Measurements from ENCODE around the gene GALNT9. TPM values are rescaled to one million over a fixed set of nuclear protein-coding genes. Genes with fewer than 3 reads are reported as not detected.

GALNT9 gene
- total and polyA plus RNA-seq, 9 donors: 0.12 to 21.9 (median 1.3) TPM; not detected in 1

DNA sequence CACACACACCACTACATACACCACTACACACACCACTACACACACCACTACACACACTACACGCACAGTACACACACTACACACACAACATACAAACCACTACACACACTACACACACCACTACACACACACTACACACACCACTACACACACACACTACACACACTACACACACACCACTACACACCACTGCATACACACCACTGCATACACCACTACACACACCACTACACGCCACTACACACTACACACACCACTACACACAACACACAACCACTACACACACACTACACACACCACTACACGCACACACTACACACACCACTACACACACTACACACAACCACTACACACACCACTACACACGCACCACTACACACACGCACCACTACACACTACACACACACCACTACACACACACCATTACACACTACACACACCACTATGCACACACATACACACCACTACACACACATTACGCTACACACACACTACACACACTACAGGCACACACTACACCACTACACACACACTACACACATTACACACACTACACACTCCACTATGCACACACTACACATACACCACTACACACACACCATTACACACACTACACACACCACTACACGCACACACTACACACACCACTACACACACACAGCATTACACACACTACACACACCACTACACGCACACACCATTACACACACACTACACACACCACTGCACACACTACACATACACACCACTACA lies 172.6 kb downstream of the GALNT9 start:
- H3K27ac ChIP-seq: no peak overlapping the region
- no peak overlapping the region for H3K4me3 ChIP-seq
- no peaks in the 10 kb centered on the region for H3K4me1 ChIP-seq (ENCODE audit: insufficient read depth)
- no peak for DNase-seq
- intact Hi-C loops (cut with DNase I): loop anchor here in 1 of 4 donors (10.0 kb wide), 1 partner anchor 468 kb away; no protein-coding TSS in a partner anchor
- no peaks in the 10 kb centered on the region for H3K27me3 ChIP-seq
- H3K36me3 ChIP-seq: no peaks in the 10 kb centered on the region
- H3K9me3 ChIP-seq: no peaks in the 10 kb centered on the region
- 81 to 89% (median 86%) methylated on average over 8 of the region's 8 CpGs for WGBS, 3 donors
- TF ChIP-seq EP300 (IDR thresholded peaks at IDR 0.05) (no peak), POLR2A (IDR thresholded peaks at IDR 0.05) (no peak)
- TF ChIP-seq, protein P1, sequence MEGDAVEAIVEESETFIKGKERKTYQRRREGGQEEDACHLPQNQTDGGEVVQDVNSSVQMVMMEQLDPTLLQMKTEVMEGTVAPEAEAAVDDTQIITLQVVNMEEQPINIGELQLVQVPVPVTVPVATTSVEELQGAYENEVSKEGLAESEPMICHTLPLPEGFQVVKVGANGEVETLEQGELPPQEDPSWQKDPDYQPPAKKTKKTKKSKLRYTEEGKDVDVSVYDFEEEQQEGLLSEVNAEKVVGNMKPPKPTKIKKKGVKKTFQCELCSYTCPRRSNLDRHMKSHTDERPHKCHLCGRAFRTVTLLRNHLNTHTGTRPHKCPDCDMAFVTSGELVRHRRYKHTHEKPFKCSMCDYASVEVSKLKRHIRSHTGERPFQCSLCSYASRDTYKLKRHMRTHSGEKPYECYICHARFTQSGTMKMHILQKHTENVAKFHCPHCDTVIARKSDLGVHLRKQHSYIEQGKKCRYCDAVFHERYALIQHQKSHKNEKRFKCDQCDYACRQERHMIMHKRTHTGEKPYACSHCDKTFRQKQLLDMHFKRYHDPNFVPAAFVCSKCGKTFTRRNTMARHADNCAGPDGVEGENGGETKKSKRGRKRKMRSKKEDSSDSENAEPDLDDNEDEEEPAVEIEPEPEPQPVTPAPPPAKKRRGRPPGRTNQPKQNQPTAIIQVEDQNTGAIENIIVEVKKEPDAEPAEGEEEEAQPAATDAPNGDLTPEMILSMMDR (IDR thresholded peaks at IDR 0.05): no peak

DNA sequence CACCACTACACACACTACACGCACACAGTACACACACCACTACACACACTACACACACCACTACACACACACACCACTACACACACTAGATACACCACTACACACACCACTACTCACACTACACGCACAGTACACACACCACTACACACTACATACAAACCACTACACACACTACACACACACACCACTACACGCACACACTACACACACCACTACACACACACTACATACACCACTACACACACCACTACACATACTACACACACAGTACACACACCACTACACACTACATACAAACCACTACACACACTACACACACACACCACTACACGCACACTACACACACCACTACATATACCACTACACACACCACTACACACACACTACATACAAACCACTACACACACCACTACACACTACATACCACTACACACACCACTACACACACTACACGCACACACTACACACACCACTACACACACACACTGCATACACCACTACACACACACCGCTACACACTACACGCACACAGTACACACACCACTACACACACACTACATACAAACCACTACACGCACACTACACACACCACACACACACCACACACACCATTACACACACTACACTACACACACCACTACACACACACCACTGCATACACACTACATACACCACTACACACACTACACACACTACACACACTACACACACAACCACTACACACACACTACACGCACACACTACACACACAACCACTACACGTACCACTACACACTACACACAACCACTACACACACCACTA lies 173.4 kb downstream of the GALNT9 start:
- no peaks in the 10 kb centered on the region for H3K27me3 ChIP-seq
- DNase-seq: no peak
- no peak overlapping the region for H3K4me3 ChIP-seq
- intact Hi-C loops (cut with DNase I): loop anchor here in 1 of 4 donors (10.0 kb wide), 1 partner anchor 469 kb away; no protein-coding TSS in a partner anchor
- TF ChIP-seq, protein P1 (IDR thresholded peaks at IDR 0.05): no peak
- TF ChIP-seq EP300 (IDR thresholded peaks at IDR 0.05) (no peak), POLR2A (IDR thresholded peaks at IDR 0.05) (no peak)
- H3K36me3 ChIP-seq: no peaks in the 10 kb centered on the region
- H3K9me3 ChIP-seq: no peaks in the 10 kb centered on the region
- 92 to 96% (median 95%) methylated on average over 10 of the region's 10 CpGs for WGBS, 3 donors
- H3K4me1 ChIP-seq (ENCODE audit: insufficient read depth): no peaks in the 10 kb centered on the region
- no peak overlapping the region for H3K27ac ChIP-seq

DNA sequence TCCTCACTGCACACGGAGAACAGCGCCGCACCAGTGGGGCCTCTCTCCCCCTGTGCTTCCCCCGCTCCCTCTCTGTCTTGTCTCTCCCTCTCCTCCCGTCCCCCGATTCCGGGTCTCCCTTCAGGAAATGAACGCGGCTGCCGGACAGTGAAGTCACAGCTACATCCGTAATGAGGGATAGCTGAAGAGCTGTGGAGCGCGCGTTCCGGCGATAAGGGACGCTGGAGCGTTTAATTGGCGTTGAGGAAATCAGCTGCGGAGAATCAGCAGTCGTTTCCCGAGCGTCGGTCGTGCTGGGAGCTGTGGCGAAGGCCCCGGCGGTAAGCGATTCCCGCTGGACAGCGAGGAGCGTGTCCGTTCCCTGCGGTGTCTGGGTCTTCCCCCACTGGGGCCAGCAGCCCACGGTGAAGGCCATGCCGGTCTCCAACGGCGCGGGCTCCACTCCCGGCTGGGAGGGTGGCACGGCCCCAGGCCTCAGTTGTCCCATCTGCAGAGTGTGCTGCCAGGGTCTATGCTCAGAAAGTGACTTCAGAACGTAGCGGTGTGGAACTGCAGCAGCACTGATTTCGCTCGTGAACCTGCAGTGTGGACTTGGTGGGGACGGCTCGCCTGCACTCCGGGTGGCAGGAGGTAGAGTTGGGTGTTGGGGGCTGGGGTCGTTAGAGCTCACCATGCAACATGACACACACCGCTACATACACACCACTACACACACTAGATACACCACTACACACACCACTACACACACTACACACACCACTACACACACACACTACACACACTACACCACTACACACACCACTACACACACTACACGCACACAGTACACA lies 174.2 kb downstream of the GALNT9 start:
- TF ChIP-seq EP300 (IDR thresholded peaks at IDR 0.05) (no peak), POLR2A (IDR thresholded peaks at IDR 0.05) (no peak)
- TF ChIP-seq, protein P1 (IDR thresholded peaks at IDR 0.05): no peak
- WGBS, 3 donors: 88 to 91% (median 91%) methylated on average over 51 of the region's 51 CpGs
- H3K4me1 ChIP-seq (ENCODE audit: insufficient read depth): no peaks in the 10 kb centered on the region
- DNase-seq: no peak
- no peak overlapping the region for H3K4me3 ChIP-seq
- intact Hi-C loops (cut with DNase I): loop anchor here in 2 of 4 donors (5.0 to 10.0 kb wide), 2 partner anchors 447 to 470 kb away; no protein-coding TSS in a partner anchor
- H3K27me3 ChIP-seq: no peaks in the 10 kb centered on the region
- H3K36me3 ChIP-seq: no peaks in the 10 kb centered on the region
- no peak overlapping the region for H3K27ac ChIP-seq
- no peaks in the 10 kb centered on the region for H3K9me3 ChIP-seq

DNA sequence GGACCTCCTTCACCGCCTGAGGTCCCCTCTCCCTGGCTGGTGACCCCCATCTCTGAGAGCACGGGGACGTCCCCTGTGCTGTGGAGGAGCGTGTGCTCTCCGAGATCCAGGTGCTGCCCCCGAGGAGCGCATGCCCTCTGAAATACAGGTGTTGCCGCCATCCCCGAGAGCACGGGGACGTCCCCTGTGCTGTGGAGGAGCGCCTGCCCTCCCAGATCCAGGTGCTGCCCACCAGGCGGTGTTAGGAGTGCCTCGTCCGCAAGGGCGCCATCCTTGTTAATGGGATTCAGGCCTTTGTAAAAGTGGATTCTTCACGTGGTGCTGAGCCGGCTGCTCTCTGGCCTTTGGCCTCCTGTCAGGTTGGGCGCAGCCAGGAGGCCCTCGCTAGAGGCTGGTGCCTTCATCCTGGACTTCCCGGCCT lies 175.0 kb downstream of the GALNT9 start:
- intact Hi-C loops (cut with DNase I): loop anchor here in 2 of 4 donors (5.0 to 10.0 kb wide), 2 partner anchors 448 to 470 kb away; no protein-coding TSS in a partner anchor
- TF ChIP-seq EP300 (IDR thresholded peaks at IDR 0.05): no peak
- no peak for TF ChIP-seq POLR2A (IDR thresholded peaks at IDR 0.05)
- TF ChIP-seq, protein P1 (IDR thresholded peaks at IDR 0.05): no peak
- no peaks in the 10 kb centered on the region for H3K4me1 ChIP-seq (ENCODE audit: insufficient read depth)
- H3K36me3 ChIP-seq: no peaks in the 10 kb centered on the region
- WGBS, 3 donors: 63 to 70% (median 63%) methylated on average over 21 of the region's 21 CpGs
- H3K4me3 ChIP-seq: no peak overlapping the region
- no peaks in the 10 kb centered on the region for H3K27me3 ChIP-seq
- DNase-seq: no peak
- no peaks in the 10 kb centered on the region for H3K9me3 ChIP-seq
- H3K27ac ChIP-seq: no peak overlapping the region

Data from ovary (tissue), 9 donors.